GF-D8 (cell line): ENCODE results near the gene TJAP1.
"Not testable (repeated sequence)": the region's sequence is repeated elsewhere in the genome, so short reads cannot be mapped to it uniquely, and the experiment has no call there.

Source experiments
- DNase-seq: peaks from one replicate; lab custom pipeline; 2025; lab: John Stamatoyannopoulos, UW

Gene TJAP1

DNA sequence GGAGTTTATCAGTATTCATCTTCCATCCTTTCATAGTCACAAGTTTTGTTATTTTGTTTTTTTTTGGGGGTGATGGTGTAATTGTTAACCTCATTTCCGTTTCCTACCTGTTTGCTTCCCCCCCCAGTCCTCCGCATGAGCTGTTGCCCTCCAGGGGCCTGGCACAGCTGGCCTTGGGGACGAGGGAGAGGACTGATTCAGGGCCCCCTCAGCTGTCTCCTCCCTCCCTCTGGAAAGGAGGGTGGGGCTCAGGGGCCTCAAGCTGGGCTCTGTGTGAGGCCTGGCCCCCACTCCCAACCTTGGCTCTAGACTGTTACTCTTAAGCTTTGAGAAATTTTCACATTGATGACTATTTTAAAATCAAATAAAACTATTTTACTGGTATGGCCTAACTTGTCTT is 28.8 kb downstream of the TJAP1 start:
- no peak for DNase-seq

DNA sequence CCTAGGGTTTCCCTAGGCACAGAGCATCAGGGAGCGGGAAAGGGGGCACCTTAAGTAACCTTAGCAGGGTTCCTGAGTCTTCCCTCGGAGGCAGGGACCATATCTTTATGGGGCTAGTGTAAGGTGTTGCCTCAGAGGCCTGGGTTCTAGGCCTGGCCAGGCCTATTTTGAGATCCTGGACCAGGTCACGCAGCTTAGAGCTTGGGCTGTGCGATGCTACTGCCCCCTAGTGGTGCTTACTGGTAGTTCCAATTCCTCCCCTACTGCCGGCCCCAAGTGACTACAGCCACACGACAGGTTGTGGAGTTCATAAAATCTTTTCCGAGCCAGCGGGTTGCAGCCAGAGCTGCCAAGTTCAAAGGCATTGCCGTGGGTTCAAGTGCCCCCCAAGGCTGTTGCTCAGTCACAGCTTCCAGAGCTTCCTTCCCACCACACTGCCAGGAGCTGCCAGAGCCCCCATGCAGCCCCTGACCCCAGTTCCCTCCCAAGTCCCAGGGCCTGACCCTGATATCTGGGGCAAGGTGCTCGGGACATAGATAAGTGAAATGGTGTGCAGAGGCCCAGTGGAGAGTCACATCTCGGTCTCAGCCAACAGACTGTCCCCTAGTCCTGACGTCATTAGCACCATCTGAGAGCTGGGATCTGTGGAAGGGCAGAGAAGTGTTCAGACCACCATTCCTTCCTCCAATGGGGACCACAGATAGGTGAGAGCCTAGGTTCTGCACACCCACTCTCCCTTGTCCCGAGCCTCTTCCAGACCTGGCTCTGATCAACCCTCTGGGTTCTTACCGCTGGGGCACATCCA is 29.5 kb downstream of the TJAP1 start:
- DNase-seq: no peak

DNA sequence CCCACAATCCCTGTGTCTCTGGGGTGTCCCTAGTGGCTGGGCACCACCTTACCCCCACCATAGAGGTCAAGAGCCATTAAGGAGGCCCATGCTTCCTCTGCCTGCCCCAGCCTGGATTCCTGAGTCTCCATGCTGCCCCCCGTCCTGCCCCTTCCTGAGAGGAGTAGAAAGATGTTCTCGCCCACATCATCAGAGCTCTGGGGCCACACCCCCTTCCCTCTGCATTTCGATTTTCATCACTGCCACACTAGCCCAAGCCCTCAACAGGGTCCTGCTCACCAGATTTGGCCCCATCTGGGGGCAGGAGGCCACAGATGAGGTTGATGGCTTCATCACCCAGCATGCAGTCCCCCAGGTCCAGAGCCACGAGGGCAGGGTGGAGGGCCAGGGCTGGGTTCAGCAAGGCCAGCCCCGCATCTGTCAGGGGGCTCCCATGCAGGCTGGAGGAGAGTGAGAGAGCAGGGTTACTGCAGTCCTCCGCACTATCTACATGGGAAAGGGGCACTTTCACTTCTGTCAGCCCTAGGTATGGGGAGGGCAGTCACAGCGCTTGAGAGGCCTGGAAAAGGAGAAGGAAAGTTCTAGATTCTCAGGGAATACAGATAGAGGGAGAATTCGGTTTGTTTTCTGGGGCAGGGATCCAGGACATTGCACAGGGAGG is 31.2 kb downstream of the TJAP1 start:
- no peak for DNase-seq

DNA sequence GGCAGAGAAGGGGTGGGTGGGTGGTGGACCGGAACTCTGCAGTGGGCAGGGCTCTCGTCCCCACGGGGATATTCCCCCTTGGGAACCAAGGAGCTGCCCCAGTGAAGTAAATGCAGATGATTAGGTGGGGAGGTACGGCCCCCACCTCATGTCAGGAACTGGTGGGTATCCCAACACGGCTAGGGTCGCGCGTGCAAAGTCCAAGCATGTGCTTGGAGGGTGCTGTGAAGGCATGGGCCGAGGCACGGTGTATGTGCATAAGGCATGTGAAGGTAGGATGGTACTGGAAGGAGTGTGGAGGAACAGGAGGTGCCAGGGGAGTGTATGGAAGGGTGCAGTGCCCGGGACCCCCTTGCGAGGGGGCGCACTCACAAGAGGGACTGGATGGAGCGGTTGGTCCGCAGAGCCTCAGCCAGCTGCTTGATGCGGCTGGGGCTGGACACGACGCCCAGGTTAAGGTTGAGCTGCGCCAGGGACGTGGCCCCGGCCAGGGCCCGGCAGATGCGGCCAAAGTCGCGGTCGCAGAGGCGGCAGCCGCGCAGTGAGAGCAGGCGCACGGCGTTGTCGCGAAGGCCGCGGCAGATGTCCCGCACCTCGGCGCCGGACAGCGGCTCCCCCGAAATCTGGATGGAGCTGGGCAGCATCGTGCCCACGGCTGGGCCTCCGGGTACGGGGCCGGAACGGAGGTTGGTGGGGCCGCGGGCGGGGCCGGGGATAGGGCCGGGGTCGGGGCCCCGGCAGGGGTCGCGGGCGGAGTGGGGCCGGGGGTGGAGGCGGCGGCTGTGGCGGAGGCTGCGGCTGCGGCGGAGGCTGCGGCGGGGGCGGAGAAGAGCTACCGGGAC is 32.0 kb downstream of the TJAP1 start:
- no peak for DNase-seq

DNA sequence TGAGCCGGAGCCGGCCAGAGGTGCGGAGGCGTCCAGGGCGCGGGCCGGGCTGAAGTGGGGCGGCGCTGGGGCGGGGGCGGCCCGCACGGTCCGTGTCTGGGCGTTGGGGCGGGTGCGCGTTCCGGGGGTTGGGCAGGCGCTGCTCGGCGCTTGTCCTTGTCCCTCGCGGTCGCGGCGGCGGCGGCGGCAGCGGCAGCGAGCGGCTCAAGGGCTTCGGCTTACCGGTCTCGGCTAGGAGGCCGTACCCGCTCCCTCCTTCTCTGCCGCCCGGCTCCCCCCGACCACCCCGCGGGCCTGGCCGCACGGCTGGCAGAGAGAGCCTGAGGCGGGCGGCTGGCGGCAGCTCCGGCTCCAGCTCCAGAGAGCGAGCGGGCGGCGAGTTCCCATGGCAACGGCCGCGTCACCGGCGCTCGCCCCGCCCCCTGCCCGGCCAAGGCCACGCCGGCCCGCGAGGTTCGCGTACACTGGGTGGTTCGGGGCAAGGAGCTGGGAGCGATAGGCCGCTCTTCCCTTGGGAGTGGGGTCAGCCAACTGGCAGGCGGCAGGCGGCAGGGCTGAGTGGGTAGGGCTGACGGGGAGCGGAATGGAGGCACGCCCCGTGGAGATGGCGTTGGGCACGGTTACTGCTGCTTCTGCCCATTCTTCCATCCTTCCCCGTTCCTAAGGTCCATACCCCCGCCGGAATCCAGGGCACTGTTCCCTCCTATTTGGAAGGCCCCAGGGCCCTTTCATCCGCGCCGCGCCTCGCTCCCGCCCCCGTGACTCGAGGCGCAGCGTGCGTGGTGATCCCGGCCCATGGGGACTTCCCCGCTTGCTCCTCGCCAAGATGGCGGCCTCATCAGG is 32.8 kb downstream of the TJAP1 start, which contains the start of gene LRRC73:
LRRC73 (minus strand) TSS at position 363 of the 843 bp plus-strand sequence. CDS start 561 bp downstream, outside the sequence.
- DNase-seq: no peak

DNA sequence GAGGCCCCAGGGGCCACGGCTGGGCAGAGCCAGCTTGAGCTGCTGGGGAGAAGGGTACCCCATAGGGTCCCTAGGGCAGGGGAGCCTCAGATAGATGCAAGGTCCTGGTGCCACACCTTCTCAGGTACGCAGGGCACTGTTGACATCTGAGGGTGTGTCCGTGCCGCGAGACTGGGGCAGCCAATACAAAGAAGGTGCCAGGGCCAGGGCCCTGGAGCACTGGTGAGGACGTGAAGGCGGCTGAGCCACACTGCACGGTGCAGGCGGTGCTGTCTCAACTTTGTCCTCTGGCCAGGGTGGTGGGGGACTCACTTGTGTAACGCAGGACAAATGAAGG is 33.4 kb downstream of the TJAP1 start:
- DNase-seq: no peak

DNA sequence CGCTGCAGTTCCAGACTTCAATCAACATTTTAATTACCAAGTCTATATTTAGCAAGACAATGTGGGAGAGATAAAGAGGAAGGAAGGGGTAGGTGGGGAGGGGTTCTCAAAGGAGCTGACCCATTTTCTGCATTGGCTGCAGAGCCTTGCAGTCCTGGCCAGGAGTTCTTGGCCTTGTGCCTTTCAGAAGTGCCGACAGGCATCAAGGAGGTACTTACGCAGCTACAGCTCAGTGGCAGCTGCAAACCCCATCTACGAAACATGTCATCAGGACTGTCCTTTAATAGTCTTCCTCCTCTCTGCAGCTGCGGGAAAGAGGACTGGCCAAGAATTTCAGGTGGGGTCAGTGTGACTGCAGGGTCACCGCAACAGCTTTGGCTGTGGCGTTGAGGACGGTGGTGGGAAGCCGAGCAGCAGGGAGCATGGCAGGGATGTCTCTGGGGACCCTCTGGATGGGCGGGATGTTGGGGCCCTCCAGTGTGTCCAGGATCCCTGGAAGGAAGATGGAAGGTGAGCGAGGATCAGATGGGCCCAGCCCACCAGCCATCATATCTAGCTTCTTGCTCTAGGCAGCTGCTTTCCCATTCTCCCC is 34.5 kb downstream of the TJAP1 start:
- DNase-seq: no peak

DNA sequence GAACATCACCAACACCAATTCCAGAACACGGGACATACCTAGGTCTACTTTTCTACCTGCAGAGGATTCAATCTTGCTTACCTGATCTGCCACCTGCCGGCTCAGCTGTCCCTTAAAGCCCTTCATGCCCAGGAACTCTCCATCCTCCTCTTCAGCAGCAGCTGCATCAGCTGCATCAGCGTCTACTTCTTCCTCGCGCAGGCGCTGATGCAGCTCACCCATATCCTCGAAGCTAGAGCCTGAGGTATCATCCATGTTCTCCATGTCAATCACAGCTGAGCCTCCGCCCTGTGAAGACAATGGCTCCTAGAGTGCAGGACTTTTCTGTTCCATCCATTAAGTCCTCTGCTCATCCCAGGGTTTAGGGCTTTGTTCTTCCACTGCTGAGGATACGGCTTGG is 38.4 kb downstream of the TJAP1 start:
- no peak for DNase-seq

DNA sequence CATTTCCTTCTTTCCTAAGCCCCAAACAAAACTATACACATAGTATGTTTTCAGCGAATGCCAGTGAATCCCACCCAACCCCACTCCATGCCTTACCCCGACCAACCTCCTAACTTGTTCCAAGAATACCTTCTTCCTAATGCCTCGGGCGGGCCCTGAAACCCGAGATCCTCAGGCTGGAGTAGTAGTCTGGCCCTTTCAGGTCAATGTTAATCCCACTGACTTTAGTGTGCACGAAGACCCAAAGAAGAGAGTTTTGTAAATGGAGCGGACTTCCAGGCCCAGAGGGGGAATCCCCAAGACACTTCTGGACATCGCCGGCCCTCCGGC is 39.0 kb downstream of the TJAP1 start:
- no peak for DNase-seq

DNA sequence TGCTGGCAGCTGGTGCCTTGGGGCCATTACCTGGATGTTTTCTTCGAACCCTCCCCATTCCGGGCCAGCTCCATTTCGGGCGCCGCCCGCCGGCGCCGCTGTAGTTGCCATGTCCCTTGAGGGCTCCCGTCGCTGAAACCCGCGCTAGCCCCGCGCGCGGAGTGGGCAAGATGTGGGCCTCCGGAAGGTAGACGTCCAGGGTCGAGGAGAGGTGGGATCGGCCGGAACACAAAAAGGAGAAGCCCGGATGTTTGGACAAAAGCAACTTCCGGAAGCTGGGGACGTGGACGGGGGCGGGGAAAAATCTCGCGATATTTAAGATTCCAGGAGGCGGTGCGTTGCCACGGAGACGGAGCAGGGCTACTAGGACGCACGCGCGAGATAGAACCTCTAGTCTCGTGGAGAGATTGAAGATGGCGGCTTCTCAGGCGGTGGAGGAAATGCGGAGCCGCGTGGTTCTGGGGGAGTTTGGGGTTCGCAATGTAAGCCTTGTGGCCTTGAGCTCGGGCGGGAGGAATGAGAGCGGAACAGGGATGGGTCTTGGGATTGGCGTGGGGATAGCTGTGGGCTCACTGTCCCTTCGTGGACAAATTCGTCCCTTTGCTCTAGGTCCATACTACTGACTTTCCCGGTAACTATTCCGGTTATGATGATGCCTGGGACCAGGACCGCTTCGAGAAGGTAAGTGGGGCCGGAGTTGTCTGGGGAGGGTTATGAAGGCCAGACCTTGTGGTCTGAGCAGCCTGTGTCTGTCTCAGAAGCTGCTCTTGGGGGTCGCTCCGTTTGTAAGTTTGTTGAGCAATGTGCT is 39.5 kb downstream of the TJAP1 start, which contains the start of the genes POLR1C and YIPF3:
POLR1C (plus strand) TSS at position 393 of the 808 bp plus-strand sequence; CDS start at position 414, 21 bp downstream.
YIPF3 (minus strand) TSS at position 230 of the 808 bp plus-strand sequence; CDS start at position 111, 119 bp downstream.
- peak; percentile 91 for DNase-seq

DNA sequence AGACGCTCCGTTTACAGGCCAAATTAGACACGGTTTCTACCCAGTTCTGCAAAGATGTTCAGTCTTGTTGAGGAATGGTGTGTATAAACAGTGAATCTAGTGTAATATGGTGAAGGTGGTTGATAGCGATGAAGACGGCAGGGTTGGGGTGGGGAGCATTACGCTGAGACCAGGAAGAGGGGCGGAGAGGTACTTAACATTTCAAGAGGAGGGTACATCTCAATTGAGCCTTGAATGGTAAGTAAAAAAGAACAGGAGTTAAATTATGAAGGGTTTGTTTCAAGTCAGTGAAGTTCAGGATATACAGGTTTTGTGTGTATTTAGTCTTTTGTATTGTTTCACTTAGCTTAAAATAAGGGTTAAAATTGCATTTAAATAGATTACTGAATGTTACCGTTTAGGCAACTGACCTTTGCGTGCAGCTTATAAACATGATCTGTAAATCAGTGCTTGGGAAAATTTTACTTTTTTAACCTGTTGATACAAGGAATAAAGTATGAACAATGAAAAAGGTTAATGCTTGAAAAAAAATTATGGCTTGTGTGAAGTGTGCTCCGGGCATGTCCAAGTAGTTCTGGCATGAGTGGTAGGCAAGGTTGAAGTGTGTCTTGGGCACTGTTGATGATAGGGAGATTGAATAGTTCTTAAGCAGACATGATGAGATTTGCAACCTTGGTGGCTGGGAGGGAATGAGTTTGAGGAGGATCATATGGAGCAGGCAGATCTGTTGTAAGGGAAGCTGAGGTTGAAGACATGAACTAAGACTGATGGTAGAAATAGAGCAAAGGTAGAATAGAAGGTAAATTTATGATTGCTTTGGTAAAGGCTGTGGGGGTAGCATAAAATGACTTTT is 40.4 kb downstream of the TJAP1 start:
- no peak for DNase-seq

DNA sequence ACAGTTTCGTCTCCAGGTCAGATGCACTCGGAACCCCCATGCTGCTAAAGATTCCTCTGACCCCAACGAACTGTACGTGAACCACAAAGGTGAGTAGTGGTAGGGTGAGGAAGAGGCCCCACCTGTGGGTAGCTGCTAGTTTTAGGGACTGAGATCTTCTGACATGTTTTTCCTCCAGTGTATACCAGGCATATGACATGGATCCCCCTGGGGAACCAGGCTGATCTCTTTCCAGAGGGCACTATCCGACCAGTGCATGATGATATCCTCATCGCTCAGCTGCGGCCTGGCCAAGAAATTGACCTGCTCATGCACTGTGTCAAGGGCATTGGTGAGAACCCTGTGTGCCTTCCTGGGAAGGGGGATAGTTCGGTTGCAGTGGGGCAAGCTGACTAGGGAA is 42.7 kb downstream of the TJAP1 start:
- DNase-seq: no peak

DNA sequence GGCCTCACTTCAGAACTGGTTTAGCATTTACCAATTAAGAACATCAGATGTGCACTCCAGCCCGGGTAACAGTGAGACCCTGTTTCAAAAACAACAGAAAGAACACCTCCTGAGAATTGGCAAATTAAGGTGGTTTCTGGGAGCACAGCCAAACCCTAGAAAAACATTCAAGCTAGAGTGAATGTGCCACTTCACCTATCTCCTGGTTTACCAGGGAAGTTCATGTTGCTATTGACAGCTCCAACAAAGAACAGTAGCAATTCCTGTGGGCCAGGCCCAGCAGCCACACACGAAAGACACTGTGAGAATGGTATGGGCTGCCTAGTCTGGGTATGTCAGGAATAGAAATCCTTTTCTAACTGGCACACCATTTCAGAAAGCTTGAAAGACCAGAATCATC is 44.5 kb downstream of the TJAP1 start:
- no peak for DNase-seq

DNA sequence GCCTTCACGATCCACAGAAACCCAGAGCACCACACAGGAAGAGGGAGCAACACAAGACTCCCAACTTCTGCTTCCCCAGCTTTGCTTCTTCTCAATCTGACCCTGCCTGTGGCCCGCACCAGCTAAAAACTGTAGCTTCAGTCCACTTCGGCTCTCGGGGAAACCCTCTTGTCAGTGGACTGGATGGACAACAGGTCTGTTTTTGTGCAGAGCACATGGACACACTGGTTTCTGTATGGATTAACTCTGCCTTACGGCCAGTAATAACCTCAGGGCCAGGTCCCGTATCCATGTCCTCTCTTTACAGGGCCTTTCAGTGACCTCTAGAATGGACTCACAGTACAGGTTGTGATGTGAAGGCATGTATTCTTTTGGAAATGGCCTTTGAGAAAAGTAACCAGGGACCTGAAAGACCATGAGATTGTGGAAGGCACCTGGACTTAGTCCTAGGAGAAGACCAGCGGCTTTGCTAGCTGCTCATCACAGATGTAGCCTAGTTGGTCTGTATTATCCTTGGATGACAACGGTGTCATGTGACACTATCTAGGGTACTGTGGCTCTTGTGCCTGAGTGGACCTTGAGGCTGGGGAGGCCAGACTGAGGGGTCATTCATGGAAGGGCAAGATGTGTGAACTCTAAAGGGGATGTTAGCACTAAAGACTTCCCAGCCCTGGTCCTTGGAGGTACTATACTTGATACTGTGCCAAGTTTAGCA is 45.3 kb downstream of the TJAP1 start:
- DNase-seq: no peak

DNA sequence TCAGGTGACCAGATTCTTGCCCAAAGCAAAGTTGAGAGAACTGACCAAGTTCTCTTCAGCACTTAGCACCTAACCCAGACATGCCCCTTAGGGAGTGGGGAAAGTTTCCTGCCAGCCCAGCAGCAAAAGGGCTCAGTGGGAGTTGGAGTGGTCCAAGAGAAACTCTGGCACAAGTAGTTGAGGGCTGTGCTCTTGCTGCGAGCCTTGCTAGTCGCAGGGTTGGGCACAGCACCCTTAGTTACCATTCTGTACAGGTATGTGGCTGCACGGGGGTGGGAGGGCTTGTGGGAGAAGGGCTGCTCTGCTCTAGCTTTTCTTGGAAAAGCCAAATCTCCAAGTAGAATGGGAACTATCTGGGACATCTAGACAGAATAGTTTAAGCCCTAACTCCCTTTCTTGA is 45.9 kb downstream of the TJAP1 start:
- DNase-seq: no peak

DNA sequence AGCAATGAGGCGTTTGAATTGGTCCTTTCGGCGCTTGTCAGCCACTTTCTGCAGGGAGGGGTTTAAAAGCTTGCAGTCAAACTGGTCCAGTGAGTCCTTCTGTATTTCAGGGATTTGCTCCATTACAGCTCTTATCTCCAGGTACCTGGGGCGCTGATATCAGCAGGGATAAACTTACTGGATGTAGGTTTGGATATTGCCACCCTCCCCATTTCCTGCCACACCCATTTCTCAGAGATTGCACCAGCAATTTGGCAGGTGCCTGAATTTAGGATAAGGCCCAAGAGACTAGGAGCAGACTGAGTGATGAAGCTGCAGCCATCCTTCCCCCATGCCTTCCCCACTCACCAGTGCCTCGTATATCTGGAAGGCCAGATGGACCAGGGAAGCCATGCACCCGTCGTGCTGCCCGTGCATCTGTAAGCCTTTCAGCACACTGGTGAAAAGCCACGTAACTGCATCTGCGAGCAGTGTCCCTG is 47.2 kb downstream of the TJAP1 start:
- DNase-seq: no peak

DNA sequence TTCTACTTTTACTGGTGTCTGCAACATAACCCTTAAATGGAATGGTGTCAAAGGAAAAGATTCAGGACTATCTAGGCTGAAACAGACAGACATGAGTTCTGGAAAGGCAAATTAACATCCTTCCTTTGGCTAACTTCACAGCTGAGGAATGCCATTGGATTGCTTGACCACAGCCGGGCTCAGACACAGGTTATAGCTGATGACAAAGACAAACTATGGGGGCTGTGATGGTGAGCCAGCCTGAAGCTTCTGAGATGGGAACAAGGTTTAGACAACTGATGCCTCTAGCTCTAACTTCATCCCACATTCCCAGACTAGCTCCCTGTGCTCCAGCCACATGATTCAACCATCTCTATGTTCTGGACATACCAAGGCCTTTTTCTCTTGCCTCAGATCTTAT is 54.8 kb downstream of the TJAP1 start:
- DNase-seq: no peak

DNA sequence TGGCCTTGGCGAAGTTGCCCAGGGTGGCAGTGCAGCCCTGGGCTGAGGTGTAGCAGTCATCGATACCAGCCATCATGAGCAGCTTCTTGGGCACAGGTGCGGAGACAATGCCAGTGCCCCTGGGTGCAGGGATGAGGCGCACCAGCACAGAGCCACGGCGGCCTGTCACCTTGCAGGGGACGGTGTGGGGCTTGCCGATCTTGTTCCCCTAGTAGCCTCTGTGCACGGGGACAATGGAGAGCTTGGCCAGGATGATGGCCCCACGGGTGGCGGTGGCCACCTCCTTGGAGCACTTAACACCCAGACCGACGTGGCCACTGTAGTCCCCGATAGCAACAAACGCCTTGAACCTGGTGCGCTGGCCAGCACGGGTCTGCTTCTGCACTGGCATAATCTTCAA is 61.6 kb downstream of the TJAP1 start:
- not testable (repeated sequence) for DNase-seq

DNA sequence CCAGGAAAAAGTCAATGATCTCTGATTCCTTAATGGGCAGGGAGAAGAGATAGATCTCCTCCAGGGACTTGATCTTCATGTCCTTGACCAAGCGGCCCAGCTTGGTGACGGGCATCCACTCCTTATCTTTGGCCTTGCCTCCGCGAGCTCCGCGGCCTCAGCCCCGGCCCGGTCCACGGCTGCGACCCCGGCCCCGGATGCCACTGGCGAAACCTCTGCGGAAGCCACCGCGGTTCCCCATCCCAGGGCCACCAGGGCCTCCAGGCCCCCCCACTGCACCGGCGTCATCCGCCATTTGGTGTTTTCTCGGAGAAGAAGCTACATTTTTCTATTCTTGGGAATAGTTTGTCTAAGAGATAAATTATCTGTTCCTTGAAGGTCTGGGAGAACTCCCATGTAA is 62.0 kb downstream of the TJAP1 start:
- DNase-seq: not testable (repeated sequence)
